OCI-LY3 (cell line): Measurements from ENCODE around the gene APOL4.

ENCODE experiments used
- EZH2phosphoT487 ChIP-seq: fragments of 200-600 bp; shearing (Covaris generic); IDR thresholded peaks from 2 replicates; pipeline ENCODE4 v1.6.1; 2018; ENCODE audit warnings: antibody characterized with exemption, mixed run types, low read depth
- TF ChIP-seq, protein P1 (sequence below): fragments of 200-600, 300-600 bp; sonication (generic); IDR thresholded peaks from 2 replicates; pipeline ENCODE4 v1.5.1; 2014; ENCODE audit warnings: antibody characterized with exemption, low read length, low read depth

DNA sequence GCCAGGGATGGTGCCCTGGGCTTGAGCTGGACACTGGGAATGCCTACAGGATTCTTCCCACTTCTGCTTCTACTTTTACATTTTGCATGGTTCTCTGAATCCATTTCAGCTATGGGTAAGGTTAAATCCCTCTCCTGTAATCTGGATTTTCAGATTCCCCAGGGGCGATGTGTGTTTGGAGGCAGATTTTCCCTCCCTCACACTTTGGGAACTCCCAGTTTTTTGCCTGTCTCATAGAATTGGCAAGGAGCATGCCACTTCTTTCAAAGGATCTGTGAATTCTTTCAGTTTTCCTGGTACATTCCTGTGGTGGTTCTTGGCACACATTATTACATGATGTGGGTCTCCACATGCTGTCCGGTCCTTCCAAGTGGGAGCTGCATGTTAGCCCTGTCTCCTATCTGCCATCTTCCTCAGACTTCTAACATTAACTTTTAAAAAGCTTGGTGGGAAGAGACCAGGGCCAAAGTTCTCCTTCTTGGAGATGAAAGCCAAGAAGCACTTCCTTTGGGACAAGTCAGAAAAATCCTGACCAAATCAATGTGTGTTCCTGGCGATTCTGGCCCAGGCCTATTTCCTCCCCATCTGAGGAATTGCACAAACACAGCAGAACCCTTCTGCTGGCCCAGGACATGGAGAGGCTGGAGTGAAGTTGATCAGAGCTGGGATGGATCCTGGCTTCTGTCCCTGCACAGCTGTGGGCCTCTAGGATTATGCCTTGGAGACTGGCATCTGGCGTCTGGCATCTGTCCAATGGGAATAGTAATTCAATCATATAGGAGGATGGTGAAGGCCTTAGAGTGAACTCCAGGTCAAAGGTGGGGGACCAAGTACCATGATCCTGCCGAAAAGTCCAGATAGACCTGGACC is 43.1 kb upstream of the APOL4 start:
- TF ChIP-seq, protein P1, sequence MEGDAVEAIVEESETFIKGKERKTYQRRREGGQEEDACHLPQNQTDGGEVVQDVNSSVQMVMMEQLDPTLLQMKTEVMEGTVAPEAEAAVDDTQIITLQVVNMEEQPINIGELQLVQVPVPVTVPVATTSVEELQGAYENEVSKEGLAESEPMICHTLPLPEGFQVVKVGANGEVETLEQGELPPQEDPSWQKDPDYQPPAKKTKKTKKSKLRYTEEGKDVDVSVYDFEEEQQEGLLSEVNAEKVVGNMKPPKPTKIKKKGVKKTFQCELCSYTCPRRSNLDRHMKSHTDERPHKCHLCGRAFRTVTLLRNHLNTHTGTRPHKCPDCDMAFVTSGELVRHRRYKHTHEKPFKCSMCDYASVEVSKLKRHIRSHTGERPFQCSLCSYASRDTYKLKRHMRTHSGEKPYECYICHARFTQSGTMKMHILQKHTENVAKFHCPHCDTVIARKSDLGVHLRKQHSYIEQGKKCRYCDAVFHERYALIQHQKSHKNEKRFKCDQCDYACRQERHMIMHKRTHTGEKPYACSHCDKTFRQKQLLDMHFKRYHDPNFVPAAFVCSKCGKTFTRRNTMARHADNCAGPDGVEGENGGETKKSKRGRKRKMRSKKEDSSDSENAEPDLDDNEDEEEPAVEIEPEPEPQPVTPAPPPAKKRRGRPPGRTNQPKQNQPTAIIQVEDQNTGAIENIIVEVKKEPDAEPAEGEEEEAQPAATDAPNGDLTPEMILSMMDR, result no peak
- no peak for TF ChIP-seq EZH2phosphoT487
